GM19240 (cell line): ENCODE data around the gene NKD2.
"Not testable (repeated sequence)": the region's sequence is repeated elsewhere in the genome, so short reads cannot be mapped to it uniquely, and the experiment has no call there.

ENCODE experiments used
- DNase-seq: peaks from one replicate; pipeline ENCODE4 v3.0.0; 2011; ENCODE audit warnings: low spot score; ENCODE audit not compliant: insufficient read length

Gene NKD2

DNA sequence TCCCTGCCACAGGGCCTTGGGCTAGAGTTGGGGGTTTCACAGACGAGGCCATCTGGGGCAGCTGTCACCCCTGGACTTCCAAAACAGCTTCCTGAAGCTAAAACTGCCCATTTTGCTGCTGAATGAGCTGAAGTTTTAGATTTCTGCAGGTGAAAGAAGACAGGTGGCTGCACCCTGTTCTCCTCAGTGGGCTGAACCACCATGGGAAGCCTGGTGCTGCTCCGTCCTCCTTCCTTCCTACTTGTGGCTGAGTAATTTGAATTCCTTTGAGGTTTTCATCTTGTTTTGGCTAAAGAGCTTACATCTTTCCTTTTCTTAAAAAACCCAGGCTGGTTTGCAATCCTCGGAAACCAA is 5.3 kb downstream of the NKD2 start:
- DNase-seq = no peak

DNA sequence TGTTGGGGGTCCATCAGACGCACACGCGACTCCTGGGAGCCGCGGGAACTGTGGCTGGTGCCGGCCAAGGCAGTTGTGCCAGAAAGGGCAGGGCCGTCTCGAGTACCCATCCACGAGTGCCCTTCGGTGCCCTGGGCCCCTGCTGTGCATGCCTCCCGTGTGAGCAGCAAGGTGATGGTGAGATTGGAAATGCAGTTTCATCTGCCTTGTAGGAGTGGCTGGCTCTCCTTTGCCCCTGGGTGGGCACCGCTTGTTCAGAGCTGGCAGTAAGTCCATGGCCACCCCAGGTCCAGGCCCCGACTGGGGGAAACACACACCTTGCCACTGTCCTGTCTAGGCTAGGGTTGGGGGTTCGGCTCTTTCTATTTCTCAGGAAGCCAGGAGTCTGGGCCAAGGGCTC is 5.7 kb downstream of the NKD2 start:
- no peak for DNase-seq

DNA sequence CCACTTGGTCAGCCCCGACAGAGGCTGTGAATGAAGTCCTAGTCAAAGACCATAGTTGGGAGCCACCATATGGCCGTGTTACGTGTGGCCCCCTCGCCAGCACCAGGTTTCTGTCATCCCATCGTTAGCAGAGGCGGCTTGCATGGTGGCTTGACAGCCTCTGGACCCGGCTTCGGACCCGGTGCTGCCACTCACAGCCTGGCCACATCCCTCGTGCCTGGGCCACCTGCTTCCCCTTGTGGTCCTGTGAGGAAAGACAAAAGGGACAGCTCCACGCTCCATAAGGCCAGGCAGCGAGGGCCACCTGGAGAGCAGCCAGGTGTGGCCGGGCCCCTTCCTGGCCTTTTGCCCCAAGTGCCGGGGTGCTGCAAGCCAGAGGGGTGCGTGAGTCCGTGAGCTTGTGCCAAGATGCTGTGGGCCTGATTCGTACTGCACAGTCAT is 6.2 kb downstream of the NKD2 start:
- DNase-seq = no peak

DNA sequence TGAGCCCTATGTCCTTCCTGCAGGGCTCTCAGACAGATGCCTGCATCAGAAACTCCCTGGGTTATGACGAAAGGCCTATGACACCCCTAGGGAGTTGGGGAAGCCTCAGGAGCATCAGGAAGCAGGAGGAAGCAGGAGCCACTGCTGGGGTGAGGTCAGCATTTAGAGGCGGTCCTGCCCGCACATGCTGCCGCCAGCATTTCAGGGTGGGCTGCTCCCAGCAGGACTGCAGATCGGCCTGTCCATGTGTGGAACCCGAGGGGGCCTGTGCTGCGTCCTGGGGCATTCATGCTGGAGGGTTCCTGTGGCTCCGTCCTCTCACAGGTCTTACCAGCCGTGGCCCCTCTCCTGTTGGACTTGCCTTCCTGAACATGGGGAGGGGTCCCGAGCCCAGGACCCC is 6.9 kb downstream of the NKD2 start:
- no peak for DNase-seq

- no peak for DNase-seq
Observed at GRCh38 chr5:1016036-1016435, 7.4 kb downstream of the NKD2 start.

GRCh38 chr5:1016476-1016875 is 7.9 kb downstream of the NKD2 start:
- no peak for DNase-seq

DNA sequence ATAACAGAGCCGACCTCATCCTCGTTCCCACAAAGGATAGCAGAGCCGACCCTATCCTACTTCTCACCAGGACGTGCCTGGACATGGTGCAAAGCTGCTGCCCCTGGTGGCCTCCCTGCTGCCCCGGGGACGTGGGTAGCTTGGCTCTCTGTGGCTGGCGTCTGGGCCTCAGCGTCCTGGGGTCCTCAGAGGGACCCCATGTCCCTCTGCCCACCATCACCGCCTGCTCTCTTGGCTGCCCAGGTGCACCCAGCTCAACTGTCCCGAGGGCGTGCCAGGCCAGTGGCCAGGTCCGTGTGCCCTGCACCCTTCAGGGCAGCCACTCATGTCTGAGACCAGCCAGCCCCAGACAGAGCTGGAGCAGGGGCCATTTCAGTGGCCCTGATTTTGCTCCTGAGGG is 8.5 kb downstream of the NKD2 start:
- DNase-seq = no peak

GRCh38 chr5:1017691-1018455 is 9.3 kb downstream of the NKD2 start:
- DNase-seq = no peak

GRCh38 chr5:1018596-1018995 is 10.0 kb downstream of the NKD2 start:
- no peak for DNase-seq

DNA sequence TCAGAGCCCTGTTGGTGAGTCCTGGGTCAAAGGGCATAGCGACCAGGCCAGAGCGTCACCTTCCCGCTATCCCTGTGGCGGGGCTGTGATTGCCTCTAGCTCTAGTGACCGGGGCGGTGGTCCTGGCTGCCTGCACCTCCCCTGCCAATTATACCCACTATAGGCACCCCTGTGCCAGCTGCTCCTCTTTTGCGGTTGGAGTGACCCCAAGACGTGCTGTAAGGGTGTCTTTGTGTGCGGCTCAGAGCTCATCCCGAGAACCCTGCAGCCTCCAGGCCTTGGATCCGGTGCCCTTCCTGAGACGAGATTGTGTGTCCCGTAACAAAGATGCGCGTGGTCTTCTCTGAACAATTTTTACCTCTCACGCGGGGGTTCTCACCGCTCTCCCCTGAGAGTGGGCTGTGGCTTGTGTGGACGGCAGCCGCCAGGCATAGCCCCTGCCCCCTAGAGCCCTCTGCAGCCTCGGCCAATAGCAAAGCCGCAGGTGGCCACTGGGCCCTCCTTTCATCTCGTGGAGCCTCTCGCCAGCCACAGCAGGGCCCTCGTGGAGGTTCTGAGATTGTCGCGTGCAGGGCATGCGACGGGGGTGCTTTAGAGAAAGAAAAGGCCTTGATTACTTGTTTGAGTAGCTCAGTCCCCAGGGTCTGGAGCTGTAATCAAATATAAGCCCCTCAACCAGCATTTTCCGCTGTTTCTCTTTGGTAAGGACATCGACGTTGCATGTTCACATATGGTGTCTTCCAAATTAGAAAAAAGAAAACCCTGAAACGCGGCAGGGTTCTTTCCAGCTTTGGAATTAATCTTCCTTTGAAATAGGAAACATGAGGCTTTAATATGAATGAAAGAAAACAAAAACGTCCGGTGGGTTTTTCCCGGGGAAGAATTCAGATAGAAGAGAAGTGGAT is 10.7 kb downstream of the NKD2 start:
- no peak for DNase-seq

- DNase-seq = no peak
Observed at GRCh38 chr5:1020452-1020961, 11.9 kb downstream of the NKD2 start.

- no peak for DNase-seq
Observed at GRCh38 chr5:1021136-1021968, 12.8 kb downstream of the NKD2 start.

DNA sequence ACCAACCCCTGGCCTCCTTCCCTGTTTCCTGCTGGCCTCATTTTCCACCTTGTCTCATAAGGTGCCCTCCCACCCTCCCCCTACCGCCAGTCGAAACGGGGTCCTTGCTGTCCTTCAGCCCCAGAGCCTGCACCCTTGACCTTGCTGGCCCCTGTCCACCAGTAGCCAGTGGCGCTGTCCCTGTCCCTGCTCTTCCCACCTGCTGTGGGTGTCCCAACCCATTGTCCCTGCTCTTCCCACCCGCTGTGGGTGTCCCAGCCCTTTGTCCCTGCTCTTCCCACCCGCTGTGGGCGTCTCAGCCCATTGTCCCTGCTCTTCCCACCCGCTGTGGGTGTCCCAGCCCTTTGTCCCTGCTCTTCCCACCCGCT is 13.4 kb downstream of the NKD2 start:
- DNase-seq = not testable (repeated sequence)

GRCh38 chr5:1026700-1027621 is 18.4 kb downstream of the NKD2 start:
- no peak for DNase-seq

DNA sequence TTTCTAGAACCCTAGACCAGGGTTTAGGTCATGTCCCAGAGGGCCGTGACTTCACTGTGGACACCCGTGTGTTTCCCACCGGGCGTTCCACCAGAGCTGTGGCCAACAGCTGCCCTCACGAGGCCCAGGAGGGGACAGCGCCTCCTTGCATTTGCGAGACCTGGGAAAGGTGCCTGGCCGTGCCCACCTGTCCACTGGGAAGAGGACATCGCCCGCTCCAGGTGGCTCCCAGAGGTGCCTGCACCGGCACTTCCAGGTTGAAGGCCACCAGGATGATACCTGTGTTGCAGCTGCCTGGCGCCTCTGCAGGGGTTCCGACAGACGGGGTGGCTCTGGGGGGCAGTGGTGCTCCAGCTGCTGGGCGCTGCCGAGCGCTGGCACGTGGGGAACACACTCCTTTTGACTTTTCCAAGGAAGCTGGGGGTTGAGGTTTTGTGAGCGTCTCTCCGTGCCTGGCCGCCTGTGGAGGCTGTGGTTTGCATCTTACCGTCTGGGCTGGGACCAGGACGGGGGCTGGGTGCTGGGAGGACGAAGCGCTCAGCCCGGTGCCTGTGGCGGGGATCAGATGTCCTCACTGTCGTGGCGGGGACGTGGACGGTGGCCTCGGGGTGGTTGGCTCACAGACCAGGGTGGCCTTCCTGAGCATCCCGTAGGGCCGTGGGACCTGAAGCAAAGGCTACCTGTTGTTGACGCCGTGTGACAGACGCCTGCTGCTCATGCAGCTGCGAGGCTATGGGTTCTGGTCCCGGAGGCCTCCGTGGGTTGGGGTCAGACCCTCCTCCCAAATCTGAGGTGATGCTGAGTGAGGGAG is 19.2 kb downstream of the NKD2 start:
- no peak for DNase-seq

GRCh38 chr5:1028481-1029281 is 20.1 kb downstream of the NKD2 start:
- DNase-seq = no peak

DNA sequence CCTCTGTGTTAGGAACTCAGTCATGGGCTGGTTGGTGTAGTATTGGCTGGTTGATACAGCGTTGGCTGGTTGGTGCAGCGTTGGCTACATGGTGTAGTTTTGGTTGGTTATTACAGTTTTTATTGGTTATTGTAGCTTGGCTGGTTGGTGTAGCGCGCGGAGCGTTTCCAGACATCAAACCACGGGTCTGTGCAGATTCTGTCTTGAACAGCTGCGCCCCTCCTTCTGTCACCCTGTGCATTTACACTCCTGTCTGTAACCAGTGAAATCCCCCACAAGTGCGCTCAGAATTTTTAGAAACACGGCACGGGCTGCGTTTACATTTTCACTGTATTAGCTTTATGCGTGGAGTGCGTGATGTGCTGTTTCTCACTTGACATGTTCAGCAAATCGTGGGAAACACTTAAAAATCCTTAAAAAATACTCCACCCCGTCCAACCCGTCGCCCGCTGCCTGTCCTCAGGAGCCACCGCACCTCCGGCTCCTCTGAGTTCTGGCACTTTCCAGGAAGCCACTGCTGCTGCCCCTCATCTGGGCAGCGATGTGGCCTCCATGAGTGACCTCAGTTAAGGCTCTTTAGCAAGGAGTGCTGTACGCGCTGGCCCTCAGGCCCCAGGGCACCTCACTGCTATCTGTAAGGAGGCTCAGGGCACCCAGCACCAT is 20.8 kb downstream of the NKD2 start:
- no peak for DNase-seq

- no peak for DNase-seq
Observed at GRCh38 chr5:1029945-1030625, 21.5 kb downstream of the NKD2 start.
